Right cardiac atrium (tissue), 5 donors: ENCODE results near the gene EPHB2. TPM values are rescaled to one million over a fixed set of nuclear protein-coding genes. Genes with fewer than 3 reads are reported as not detected.

Experiments
- ATAC-seq, 2 donors: fragments of 200-7000 bp; cut with Tn5 transposase; one replicate each; pipeline versions ENCODE4 v1.8.0 to v1.9.1; 2020; ENCODE audit warnings: moderate library complexity in 2 of 2, mild to moderate bottlenecking in 1 of 2
- DNase-seq, 3 donors: peaks; one replicate each; pipeline ENCODE4 v3.0.0-alpha.2; 2020
- H3K27ac ChIP-seq: one replicate; pipeline ENCODE4 v1.5.1; 2013; ENCODE audit warnings: mild to moderate bottlenecking, low read length, control low read depth, moderate library complexity
- H3K27me3 ChIP-seq: one replicate; pipeline ENCODE4 v1.6.1; 2013; ENCODE audit not compliant: control insufficient read depth, insufficient read depth
- H3K4me1 ChIP-seq: one replicate; pipeline ENCODE4 v1.6.1; 2013; ENCODE audit warnings: low read length; ENCODE audit not compliant: control insufficient read depth, insufficient read depth
- H3K4me3 ChIP-seq: one replicate; pipeline ENCODE4 v1.5.1; 2013; ENCODE audit warnings: low read length, control low read depth
- H3K9me3 ChIP-seq: one replicate; pipeline ENCODE4 v1.6.1; 2013; ENCODE audit warnings: low read length; ENCODE audit not compliant: control insufficient read depth
- WGBS: extraction: QIAGEN DNeasy Blood & Tissue Kit; methylation state at CpG from one replicate; pipeline ENCODE4 v1.1.7; 2013; 5-methylcytosine and 5-hydroxymethylcytosine counted together
- intact Hi-C, 4 donors: fragments of 100-400 bp; cut with DNase I; formaldehyde crosslinking; loops; one replicate each; pipeline versions ENCODE4 v1.11.0 to v1.14.0; 2022 to 2023
- polyA plus RNA-seq: library from polyadenylated mRNA; stranded (reverse); fragments of 200-250 nt; gene quantifications from one replicate; pipeline ENCODE4 v1.2.3, GENCODE V29; 2013
- total RNA-seq, 4 donors: library from RNA; stranded (reverse); fragmentation: NEBNext Ultra II Directional; extraction: Animal tissue kit (Norgen Biotek cat#: 25700); gene quantifications; one replicate each; pipeline ENCODE4 v1.2.1, GENCODE V29; 2021
- donor health status: healthy with polysubstance abuse.
- donor health status: DM: no; HTN: yes; CAD: no.
- donor health status: DM: no; HTN: no; CAD: no.
- donor health status: DM: no; HTN: yes; CAD: no; lungs with severe emphysema.
- donor health status: DM: yes; HTN: yes; CAD: no.

The EPHB2 gene
- total and polyA plus RNA-seq, 5 donors: 1.2 to 7.7 (median 3.5) TPM

GRCh38 chr1:22910286-22910685 lies 199.6 kb downstream of the EPHB2 start:
- intact Hi-C loops: no loop called here
- H3K9me3 ChIP-seq: no peaks in the 10 kb centered on the region
- ATAC-seq (no peak), DNase-seq (no peak)
- 91% methylated on average over 13 of the region's 13 CpGs for WGBS
- H3K4me1 ChIP-seq: no peaks in the 10 kb centered on the region
- no peaks in the 10 kb centered on the region for H3K27me3 ChIP-seq
- H3K4me3 ChIP-seq: no peak overlapping the region
- H3K27ac ChIP-seq: no peak overlapping the region

GRCh38 chr1:22910986-22911651 lies 200.5 kb downstream of the EPHB2 start:
- 86% methylated on average over 5 of the region's 5 CpGs for WGBS
- Histone ChIP-seq H3K27me3 (no peaks in the 10 kb centered on the region), H3K27ac (no peak overlapping the region), H3K4me1 (no peaks in the 10 kb centered on the region), H3K9me3 (no peaks in the 10 kb centered on the region), H3K4me3 (no peak overlapping the region)
- intact Hi-C loops: no loop called here
- no peak for DNase-seq
- ATAC-seq: no peak

GRCh38 chr1:22912311-22912710 lies 201.7 kb downstream of the EPHB2 start:
- intact Hi-C loops: no loop called here
- ATAC-seq: no peak
- H3K27ac ChIP-seq: no peak overlapping the region
- no peaks in the 10 kb centered on the region for H3K4me1 ChIP-seq
- no peak overlapping the region for H3K4me3 ChIP-seq
- WGBS: 93% methylated on average over 16 of the region's 16 CpGs
- H3K9me3 ChIP-seq: no peaks in the 10 kb centered on the region
- DNase-seq: no peak
- H3K27me3 ChIP-seq: no peaks in the 10 kb centered on the region

DNA sequence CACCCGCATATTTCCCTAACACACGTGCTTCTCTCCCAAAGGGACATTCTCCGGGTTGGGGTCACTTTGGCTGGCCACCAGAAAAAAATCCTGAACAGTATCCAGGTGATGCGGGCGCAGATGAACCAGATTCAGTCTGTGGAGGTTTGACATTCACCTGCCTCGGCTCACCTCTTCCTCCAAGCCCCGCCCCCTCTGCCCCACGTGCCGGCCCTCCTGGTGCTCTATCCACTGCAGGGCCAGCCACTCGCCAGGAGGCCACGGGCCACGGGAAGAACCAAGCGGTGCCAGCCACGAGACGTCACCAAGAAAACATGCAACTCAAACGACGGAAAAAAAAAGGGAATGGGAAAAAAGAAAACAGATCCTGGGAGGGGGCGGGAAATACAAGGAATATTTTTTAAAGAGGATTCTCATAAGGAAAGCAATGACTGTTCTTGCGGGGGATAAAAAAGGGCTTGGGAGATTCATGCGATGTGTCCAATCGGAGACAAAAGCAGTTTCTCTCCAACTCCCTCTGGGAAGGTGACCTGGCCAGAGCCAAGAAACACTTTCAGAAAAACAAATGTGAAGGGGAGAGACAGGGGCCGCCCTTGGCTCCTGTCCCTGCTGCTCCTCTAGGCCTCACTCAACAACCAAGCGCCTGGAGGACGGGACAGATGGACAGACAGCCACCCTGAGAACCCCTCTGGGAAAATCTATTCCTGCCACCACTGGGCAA lies 202.9 kb downstream of the EPHB2 start:
- H3K27me3 ChIP-seq: no peaks in the 10 kb centered on the region
- no peak overlapping the region for H3K4me3 ChIP-seq
- WGBS: 65% methylated on average over 24 of the region's 24 CpGs
- ATAC-seq: no peak
- H3K4me1 ChIP-seq: no peaks in the 10 kb centered on the region
- intact Hi-C loops: no loop called here
- no peaks in the 10 kb centered on the region for H3K9me3 ChIP-seq
- H3K27ac ChIP-seq: no peak overlapping the region
- DNase-seq: no peak

DNA sequence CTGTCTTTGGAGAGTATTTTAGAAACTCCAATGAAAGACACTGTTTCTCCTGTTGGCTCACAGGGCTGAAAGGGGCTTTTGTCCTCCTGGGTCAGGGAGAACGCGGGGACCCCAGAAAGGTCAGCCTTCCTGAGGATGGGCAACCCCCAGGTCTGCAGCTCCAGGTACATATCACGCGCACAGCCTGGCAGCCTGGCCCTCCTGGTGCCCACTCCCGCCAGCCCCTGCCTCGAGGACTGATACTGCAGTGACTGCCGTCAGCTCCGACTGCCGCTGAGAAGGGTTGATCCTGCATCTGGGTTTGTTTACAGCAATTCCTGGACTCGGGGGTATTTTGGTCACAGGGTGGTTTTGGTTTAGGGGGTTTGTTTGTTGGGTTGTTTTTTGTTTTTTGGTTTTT lies 203.5 kb downstream of the EPHB2 start:
- no peak for ATAC-seq
- Histone ChIP-seq H3K27me3 (no peaks in the 10 kb centered on the region), H3K9me3 (no peaks in the 10 kb centered on the region), H3K4me3 (no peak overlapping the region), H3K4me1 (no peaks in the 10 kb centered on the region), H3K27ac (no peak overlapping the region)
- no peak for DNase-seq
- intact Hi-C loops: no loop called here
- WGBS: 86% methylated on average over 10 of the region's 10 CpGs

DNA sequence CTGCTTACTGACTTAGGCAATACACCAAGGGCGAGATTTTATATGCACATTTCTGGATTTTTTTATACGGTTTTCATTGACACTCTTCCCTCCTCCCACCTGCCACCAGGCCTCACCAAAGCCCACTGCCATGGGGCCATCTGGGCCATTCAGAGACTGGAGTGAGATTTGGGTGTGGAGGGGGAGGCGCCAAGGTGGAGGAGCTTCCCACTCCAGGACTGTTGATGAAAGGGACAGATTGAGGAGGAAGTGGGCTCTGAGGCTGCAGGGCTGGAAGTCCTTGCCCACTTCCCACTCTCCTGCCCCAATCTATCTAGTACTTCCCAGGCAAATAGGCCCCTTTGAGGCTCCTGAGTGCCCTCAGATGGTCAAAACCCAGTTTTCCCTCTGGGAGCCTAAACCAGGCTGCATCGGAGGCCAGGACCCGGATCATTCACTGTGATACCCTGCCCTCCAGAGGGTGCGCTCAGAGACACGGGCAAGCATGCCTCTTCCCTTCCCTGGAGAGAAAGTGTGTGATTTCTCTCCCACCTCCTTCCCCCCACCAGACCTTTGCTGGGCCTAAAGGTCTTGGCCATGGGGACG lies 204.1 kb downstream of the EPHB2 start:
- no peak for DNase-seq
- WGBS: 82% methylated on average over 8 of the region's 8 CpGs

DNA sequence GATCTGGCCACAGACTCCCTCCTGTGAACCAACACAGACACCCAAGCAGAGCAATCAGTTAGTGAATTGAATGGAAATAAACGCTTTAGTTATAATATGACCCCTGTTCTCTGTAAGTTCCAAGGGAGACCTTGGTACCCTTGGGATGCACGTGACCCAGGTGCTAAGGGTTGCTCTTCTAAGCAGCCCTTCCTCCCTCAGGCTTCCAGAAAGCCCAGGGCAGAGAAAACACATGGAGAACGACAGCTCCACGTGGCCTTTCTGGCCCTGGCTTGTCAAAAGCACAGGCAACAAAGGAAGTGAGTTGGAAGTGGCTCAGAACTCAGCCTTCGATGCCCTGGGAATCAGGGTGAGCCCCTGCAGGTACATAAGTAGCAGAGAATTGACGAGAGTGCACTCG lies 204.6 kb downstream of the EPHB2 start:
- no peak for ATAC-seq
- no peaks in the 10 kb centered on the region for H3K4me1 ChIP-seq
- H3K4me3 ChIP-seq: no peak overlapping the region
- 64% methylated on average over 7 of the region's 7 CpGs for WGBS
- intact Hi-C loops: no loop called here
- no peaks in the 10 kb centered on the region for H3K9me3 ChIP-seq
- no peaks in the 10 kb centered on the region for H3K27me3 ChIP-seq
- DNase-seq: no peak
- H3K27ac ChIP-seq: no peak overlapping the region

More for the DNA sequence above, 204.1 kb downstream of the EPHB2 start:
- Histone ChIP-seq H3K4me1 (no peaks in the 10 kb centered on the region), H3K9me3 (no peaks in the 10 kb centered on the region), H3K27me3 (no peaks in the 10 kb centered on the region), H3K4me3 (no peak overlapping the region), H3K27ac (no peak overlapping the region)
- ATAC-seq: no peak
- intact Hi-C loops: no loop called here

DNA sequence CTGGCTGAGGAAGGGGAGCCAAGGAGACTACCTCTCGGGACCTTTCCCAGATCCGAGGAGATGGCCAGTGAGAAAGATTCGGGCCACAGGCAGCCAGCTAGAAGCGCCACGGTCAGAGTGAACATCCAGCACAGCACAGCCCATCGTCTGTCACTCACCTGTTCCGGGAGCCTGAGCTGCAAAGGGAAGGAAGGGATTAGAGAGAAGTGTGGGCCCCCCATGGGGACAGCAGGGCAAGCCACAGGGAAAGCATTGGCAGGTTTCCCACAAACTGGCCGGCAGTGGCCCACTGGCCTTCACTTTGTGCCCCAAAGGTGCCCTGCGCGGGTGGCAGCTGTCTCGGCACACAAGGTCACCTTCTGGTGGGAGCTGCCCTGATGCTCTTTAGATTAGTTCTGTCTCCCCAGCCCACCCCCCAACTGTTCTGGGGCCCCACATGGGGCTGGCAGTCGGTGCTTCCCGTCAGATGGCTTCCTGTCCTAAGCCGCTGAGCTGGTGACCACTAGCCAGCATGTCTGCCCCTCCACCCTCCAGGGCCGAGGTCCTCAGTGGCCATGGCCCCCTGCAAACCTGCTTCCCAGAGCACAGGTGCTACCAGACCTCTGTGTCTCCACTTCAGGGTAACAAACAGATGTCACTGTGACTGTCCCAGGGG lies 205.3 kb downstream of the EPHB2 start:
- no peaks in the 10 kb centered on the region for H3K9me3 ChIP-seq
- intact Hi-C loops: no loop called here
- DNase-seq: no peak
- no peaks in the 10 kb centered on the region for H3K27me3 ChIP-seq
- no peak for ATAC-seq
- 58% methylated on average over 15 of the region's 15 CpGs for WGBS
- no peak overlapping the region for H3K4me3 ChIP-seq
- no peaks in the 10 kb centered on the region for H3K4me1 ChIP-seq
- no peak overlapping the region for H3K27ac ChIP-seq

- DNase-seq: no peak
- no peaks in the 10 kb centered on the region for H3K4me1 ChIP-seq
These were observed 205.8 kb downstream of the EPHB2 start for GRCh38 chr1:22916471-22916820.

DNA sequence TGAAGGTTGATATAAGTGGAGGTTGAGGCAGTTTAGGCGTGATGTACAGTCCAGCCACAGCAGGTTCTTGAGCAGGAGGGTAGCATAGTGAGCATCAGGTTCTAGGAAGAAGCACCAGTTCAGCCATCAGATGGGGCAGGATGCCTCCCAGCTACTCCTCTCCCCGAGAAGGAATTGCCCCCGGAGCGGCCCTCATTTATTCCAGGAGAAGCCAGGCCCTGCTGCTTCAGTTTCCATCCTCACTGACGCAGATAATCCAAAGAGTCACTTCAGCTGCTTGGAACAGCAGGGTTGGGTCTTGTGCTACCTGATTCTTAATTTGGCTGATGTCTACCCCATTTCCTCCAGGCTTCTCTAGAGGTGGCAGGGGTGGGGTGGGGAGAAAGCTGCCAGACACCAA lies 207.3 kb downstream of the EPHB2 start:
- ATAC-seq (no peak), DNase-seq (no peak)
- intact Hi-C loops: no loop called here
- 80% methylated on average over 5 of the region's 5 CpGs for WGBS
- Histone ChIP-seq H3K4me1 (no peaks in the 10 kb centered on the region), H3K9me3 (no peaks in the 10 kb centered on the region), H3K27ac (no peak overlapping the region), H3K4me3 (no peak overlapping the region), H3K27me3 (no peaks in the 10 kb centered on the region)

More at GRCh38 chr1:22916471-22916820, 205.8 kb downstream of the EPHB2 start:
- WGBS: 79% methylated on average over 12 of the region's 12 CpGs
- no peaks in the 10 kb centered on the region for H3K27me3 ChIP-seq
- no peak overlapping the region for H3K27ac ChIP-seq
- no peaks in the 10 kb centered on the region for H3K9me3 ChIP-seq
- ATAC-seq: no peak
- H3K4me3 ChIP-seq: no peak overlapping the region
- intact Hi-C loops: no loop called here

- Histone ChIP-seq H3K27ac (no peak overlapping the region), H3K27me3 (no peaks in the 10 kb centered on the region), H3K9me3 (no peaks in the 10 kb centered on the region), H3K4me1 (no peaks in the 10 kb centered on the region), H3K4me3 (no peak overlapping the region)
- DNase-seq: no peak
- intact Hi-C loops: no loop called here
- WGBS: 56% methylated on average over 4 of the region's 4 CpGs
- ATAC-seq: no peak
These were observed 208.0 kb downstream of the EPHB2 start for GRCh38 chr1:22918644-22919043.
